CD4-positive, alpha-beta T cell treated with Interleukin-4 for 4 hours (primary cell): ENCODE data around the gene NCAM1.

ENCODE experiments used
- DNase-seq: peaks from one replicate; pipeline ENCODE4 v3.0.0-alpha.2; 2020

NCAM1 gene

DNA sequence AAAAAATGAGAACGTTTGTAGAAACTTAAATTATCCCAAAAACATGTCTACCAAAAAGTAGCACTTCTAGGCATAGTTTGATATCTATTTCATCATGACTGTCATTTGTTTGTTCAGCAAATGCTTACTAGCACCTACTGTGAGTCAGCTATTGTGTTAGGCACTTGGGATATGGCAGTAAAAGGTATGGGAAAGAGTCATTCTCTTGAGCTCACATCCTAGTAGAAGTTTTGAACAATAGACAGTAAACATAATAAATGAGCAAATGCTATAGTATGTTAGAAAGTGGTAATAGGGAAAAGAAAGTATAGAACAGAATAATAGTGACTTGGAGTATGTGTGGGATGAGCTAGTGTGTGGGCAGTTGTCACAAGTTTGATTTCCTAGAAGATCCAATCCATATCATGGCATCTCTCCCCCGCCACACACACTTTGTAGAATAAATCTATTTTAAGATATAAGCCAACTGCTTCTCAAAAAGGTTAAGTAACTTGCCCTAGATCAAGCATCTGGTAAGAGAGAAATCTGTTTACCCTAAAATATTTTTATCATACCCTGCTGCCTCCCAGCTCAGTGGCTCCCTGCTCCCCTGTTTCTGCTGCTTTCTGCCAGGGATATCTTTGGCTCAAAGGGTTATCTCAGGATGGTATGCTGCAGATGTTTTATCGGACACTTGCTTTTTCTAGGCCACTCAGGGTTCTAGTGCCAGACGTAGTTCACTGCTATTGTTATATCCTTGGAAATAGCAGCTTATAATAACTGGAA, 129.7 kb downstream of the NCAM1 start:
- no peak for DNase-seq

DNA sequence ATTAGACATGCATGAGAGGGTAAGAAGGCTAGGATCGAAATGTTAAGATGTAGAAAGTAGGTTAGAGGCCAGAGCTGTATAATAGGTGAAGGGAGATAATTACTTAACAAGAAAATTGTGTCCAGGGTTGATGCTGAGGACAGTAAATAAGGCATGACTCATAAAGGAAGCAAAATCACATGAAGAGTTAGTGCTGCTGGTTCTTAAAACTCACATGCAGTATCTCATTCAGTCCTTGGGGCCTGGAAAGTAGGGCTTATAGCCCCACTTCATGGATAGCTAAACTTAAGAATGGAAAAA, 130.2 kb downstream of the NCAM1 start:
- DNase-seq, result no peak

DNA sequence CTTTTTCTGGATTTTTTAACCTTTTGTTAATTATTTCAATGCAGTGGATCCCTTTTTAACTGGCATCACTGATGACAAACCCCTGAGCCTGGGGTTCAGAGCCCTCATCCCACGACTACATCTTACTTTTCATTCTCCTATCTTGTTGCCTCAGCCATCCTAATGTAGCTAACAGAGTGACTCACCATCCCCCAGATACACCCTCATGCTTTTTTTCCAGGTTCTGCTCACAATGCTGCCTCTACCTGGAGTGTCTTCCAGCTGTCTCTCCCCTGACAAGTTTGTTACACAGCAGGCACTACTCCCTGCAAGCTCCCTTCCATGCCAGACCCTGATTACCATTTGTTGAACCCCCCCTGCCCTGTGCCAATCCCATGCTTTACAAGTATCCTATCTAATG, 135.4 kb downstream of the NCAM1 start:
- no peak for DNase-seq

DNA sequence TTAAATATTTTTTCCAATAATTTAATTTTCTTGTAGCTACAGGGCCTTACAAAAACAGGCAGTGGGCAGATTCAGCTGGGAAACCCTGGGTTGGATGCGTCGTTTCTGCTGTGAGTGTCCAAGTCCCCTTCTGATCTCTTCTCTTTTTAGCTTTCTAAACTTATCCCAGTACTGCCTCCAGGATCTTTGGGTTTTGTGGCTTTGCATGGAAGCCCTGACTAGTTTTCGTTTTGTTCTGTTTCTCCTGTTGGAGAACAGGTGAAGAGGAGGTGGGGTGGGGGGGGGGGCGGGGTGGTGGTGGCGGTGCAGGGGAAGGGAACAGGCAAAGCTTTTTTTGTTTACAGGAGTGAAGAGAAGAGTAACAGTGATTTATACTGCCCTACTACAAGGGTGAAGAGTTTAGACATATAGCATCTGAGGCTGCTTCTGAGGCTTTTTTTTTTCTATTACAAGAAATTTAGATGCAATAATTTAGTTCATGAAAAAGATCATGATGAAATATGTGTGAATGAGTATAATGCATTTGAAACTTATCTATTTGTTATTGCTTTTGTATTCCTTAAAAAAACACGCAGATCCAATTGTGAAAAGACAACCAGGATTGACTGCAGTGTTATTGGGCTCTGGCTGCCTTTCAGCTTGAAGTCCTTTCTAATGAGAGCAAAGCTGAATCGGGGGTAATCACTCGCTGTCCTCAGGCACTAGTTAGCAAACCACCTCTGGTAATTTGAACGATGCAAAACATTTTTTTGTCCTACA, 142.9 kb downstream of the NCAM1 start:
- DNase-seq, result no peak

DNA sequence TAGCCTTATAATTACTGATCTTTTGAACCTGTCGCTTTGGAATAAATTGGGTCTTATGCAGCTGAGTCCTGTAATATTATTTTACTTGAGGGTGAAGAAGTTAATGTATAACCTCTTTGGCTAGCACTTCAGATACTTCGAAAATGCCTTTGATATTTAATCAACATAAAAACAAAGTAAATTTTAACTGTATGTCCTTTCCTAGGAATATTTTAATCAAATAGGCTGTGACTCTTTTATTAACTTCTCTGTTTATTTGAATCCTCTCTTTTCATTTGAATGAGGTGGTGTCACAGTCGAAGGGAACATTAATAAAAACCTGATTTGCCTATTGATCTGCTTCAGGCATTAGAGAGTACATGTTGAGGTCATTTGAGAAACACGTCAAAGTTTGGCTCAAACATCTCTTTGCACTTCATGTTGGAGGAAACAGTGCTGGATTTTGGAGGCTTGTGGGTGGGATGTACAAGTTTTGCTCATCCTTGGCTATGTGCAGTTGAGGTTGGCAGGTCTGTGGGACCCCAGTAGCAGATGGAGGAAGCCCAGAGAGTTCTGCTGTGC, 143.6 kb downstream of the NCAM1 start:
- DNase-seq, result no peak

DNA sequence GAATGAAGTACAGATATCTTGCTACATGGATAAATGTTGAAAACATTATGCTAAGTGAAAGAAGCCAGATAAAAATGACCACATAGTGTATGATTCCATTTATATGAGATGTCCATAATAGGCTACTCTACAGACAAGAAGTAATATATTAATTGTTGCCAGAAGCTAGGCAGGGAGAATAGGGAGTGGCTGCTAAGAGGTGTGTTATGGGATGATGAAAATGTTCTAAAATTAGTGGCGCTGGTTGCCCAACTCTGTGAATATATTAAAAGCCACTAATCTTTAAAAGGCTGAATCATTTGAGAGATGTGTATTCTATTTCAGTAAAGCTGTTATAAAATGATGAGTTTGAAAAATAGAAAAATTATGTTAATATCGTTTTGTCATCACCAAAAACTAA, 144.4 kb downstream of the NCAM1 start:
- no peak for DNase-seq

DNA sequence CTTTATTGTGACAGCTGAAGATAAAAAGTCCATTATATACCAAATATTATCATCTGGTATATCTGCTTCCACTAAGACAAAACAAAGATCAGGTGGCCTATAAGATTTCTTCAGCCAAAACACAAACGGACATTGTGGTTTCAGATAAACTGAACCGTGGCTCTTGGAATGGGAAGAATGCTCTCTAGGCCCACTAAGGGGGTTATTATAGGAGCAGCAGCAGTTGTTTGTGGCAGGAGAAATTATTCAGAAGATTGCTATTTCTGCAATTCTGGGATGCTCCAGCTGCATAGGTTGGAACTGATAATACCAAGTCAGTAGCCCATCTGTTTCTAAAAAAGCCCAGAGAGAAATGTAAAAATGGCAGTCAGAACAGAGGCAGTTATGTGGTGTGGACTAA, 145.3 kb downstream of the NCAM1 start:
- no peak for DNase-seq

DNA sequence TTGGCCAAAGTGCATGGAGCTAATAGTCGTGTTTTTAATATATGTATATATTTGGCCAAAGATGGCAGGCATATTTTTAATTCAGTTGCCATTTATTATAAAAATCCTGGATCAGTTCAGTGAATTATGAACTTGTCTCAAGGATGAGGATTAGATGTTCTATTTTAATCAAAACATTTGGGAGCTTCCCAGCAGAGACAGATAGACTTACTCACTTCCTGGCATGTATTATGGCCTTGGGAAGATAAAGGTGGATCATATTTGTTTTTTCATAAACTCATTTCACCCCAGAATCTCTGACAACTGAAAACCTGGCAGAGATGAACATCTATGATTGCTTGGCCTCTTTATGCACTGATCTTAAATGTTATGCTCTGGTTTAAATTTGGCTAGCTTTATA, 148.8 kb downstream of the NCAM1 start:
- DNase-seq, result no peak

DNA sequence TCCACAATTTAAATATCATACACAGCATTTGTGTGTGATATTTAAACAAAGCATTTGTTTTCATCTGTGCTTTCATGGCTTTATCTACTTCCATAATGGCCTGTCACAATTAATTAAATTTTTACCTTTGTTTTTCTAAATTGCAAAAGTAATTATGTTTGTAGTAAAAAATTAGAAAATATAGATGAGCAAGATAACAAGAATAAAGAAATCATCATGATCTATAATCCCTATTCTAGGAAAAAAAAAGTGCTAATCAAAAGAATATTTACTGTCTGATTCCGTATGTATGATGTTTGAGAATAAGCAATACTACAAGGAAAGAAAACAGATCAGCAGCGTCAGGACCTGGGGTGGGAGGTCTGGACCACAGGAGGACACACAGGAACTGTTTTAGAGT, 149.9 kb downstream of the NCAM1 start:
- DNase-seq, result no peak

DNA sequence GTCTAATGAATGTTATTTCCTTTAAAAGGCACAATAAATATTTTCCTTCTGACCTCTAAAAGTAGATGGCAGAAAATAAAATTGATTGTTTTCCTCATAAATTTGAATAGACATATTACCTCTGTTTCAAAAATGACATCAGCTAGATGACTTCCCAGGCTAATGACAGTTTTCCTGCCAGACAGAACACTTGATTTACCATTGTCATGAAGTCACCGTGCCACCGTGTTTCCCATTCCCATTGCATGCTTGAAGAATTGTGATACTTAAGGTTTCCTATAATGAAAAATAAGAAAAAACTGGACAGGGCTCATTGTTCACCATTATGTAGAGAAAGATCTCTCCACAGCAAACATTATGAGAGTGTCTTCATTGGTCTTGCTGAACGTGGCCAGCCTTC, 151.1 kb downstream of the NCAM1 start:
- no peak for DNase-seq

DNA sequence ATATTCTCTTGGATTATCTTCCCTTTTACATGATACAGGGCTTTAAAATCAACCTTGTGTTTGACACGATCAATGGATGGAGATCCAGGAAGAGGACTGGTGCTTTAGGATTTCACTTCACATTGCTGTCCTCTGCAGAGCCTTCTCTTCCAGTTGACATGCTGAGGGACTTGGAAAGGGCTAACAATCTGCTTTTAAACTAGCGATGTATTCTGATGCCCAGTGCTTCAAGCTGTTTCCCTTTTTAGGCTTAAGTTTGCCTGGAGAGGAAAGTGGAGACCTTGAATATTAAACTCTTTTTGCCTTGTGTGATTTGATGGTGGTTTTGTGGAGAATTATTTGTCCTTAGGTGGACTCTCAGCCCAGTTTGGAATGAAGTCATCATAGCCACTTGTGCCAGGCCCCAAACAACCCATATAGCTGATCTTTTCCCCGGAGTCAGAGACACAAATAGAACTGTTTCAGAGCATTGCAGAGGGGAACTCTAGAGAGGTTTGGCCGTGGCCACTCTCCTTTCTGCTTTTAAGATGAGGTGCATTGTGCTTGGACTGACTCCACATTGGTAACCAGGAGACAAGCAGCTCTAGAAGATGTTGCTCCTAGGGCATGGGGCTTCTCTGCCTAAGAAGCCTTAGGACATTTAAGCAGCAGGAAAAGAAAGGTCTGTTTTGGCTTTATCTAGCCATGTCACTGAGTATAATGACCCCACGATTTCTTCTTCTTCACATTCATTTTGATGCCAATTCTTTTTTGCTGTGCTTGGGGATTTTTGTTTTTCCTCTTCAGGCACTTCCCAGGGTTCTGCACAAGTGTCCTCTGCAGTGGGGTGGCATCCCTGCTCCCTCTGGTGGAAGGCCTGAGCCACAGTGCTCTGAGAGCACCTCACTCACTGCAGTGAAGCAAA, 152.8 kb downstream of the NCAM1 start:
- DNase-seq, result no peak

DNA sequence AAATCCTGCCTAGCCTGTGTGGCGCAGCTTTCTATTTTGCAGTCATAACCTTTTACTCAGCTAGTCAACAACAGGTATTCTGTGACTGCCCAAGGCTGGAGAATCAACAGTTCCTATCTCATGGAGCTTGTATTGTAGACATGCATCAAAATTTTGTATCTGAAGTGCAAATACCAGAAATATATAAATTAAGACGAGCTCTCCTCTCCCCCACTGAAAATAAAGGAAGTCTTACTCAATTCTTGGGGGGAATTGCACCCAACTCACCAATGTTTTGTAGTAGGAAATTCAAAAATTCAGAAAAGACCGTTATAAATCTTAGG, 153.4 kb downstream of the NCAM1 start:
- DNase-seq, result no peak

DNA sequence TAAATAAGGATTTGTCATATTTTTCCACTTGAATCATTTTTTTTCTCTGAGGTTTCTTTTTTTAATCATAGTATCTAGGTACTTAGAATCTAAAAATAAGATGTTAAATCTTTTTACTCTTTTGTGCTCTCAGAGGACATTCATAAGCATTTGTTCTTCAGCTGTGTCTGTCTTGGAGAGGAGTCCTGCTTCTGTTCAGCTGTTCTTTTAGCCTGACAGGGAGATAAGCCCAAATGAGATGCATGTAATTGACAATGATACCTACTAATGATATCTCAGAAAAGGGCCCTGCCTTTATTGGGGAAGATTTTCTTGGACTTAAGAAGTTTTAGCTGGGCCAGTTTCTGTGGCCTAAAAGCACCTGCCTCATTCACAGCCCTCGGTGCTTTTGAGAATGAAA, 156.9 kb downstream of the NCAM1 start:
- no peak for DNase-seq

DNA sequence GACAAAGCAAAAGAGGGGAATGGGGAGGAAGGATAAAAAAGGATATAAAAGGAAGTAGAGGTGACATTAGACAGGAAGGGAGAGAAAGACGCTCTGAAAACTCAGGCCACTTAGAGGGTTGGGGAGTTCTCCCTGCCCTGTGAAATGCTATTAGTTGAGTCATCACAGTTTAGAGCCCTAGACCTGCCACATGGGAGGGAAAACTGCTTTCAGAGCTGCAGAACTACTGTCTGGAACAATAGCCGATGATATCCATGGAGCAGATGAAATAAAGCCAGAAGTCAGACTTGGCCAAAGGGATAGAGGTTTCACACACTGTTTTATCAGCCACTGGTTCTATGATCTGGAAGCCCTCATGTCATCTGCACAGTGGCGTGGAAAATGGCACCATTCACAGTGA, 157.9 kb downstream of the NCAM1 start:
- no peak for DNase-seq

DNA sequence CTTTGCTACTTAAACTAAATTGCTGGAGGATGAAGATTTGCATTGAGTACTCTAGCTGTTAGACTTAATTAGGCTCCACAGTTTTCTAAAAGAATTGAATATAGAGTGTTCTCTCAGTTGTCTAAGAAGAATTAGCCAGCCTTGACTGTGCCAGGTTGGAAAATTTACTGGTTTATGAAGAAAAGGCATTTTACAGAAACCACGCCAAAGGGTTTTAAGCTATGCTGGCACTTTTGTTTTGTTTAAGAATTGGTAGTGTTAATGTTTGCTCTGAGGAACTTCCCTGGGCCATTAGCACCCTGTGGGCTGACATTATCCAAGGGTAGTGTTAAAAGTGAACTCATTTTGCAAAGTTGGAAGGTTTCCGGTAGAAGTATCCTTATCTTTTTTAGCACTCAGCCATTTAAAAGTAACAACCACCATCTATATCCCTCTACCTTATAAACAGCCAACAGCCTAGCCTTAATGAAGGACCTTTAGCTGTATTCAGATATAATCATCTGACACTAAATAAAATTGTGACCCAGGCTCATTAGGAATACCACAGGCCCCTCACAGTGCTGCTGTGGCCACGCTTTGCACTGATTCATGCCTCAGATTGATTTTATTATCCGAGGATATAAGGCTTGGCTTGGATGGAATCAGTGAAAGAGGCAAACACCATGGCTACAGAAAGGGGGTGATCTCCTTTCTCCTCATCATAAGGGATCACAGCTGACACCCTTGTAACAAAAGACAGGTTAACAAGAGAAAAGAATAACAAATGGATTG, 158.9 kb downstream of the NCAM1 start:
- no peak for DNase-seq

DNA sequence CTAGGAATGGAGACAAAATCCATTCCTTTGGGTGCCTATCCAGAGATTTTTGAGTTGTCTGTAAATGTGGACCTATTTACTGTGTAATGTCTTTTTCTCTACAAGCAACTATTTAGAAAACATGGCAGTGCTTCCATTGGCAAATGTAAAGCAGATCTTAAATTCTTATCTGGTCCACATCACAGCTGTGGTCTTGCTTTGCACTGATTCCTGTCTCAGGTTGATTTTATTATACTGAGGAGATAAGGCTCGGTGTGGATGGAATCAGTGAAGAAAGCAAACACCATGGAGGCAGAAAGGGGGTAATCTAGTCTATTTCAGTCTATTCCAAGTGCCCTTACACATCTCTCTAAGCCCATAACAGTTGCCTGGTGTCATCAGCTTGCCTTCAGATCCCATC, 160.5 kb downstream of the NCAM1 start:
- no peak for DNase-seq

DNA sequence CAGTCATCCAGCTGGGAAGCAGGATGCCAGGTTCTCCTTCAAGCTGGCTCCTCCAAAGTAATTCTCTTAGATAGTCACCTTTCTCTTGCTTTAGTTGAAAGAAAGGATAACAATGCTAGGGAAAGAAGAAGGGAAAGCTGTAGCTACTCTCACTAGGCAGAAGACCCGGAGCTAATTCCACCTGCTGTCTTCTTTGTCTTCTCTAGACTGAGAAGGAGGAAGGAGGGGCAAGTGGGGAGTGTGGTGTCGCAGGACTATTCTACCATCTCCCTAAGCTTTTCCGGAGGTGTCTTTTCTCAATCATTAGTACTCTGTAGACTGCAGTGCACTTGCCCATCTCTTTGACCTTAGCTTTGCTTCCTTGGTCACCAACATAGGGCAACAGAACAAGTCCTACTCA, 162.8 kb downstream of the NCAM1 start:
- DNase-seq, result no peak

DNA sequence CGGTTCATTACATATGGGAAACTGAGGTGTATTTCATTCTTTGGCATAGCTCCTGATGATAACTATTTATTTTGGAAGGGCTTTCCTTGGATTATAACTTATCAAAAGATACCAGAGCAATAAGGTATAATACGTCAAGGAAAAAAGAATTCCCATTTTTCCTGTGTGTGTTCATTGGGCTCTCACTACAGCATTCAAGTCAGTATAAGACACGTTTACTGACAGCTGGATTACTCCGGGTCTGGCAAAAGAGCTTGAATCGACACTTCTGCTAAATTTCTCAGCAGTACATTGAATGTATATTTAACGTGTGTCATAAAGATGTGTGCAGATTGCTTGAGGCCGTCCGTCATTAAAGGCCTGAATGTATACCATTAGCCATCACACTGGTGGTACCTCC, 163.4 kb downstream of the NCAM1 start:
- DNase-seq, result no peak

DNA sequence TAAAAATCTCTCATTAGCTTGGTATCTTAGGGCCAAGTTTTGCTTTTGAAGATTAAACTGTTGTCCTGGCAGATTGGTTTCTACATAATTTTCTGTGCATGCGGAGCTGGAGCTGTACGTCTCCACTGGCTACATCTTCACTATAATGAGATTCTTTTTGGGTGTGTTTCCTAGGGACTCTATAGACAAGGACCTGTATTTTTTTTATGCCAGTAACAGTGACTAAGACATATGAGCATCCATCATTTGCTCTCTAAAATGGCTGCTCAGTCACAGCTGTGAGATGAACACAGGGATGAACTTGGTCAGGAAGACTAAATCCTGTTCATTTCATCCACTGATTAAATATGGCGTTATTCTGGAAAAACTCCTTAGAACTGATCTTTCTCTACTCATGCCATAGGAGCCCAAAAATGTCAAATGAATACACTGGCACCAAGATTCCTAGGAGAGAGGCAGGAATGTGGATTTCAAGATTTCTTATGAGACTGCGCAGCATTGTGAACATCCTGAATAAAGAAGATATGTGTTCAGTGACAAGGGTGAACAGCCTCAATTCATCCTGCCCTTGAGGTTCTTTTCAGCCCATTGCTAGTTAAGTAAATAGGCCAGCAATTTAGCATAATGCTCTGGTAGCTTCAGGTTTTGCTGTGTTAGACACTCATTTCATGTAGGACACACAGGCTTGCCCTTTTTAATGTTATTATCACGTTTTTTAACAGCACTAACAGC, 168.2 kb downstream of the NCAM1 start:
- DNase-seq, result no peak

DNA sequence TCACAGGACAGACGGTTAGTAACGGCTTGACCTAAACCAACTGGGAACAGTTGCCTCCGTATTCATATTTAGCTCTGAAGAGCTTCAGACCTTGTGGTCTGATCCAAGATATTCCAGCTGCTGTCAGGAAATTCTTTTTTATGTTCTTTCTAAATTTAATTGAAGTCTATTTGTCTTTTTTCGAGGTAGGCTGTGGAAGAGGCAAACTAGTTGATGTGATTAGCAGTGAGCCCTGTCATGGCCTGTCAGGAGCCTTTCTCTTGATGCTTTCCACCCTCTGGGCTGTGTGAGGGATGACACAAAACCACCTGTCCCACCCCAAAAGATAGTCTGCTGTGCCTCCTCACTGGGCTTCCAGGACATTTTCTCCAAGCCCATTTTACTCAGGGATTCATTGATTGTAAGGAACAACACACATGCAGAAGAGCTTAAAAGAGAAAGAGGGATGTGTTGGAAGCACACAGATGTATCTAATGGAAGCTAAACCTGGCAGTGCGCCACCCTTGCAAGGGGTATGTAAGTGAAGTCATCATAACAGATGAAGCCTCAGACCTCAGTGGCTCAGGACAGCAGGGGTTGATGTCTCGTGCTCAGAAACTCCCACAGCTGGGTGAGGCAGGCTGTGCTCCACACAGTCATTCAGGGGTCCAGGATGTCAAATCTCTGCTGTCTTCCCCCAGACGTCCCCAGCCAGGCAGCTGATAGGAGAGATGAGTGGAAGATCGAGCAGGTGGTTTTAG, 170.0 kb downstream of the NCAM1 start:
- no peak for DNase-seq

DNA sequence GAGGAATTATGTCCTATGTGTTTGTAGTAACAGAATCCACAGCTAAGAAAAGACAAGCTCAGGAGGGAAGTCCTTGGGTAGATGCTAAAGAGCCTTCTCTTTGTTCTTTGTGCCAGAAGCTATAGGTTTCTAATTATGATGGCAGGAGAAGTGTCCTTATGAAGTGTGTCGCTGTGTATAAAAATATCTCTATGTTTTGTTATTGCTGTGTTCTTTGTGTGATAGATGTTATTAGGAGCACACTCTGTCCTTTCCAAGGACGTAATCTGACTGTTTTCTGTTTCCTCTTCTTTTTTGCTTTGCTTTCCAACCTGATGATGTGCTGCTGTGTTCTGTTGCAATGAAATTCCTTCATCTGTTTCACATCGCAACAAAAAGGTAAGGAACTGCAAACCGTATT, 171.9 kb downstream of the NCAM1 start:
- DNase-seq, result no peak
